Ramos (cell line): ENCODE data around the gene CTNNA2.
"Not testable (repeated sequence)": the region's sequence is repeated elsewhere in the genome, so short reads cannot be mapped to it uniquely, and the experiment has no call there.

Source experiments
- in situ Hi-C: fragments of 300-500 bp; cut with MboI; formaldehyde crosslinking; loops from one replicate; pipeline ENCODE4 v1.14.3; 2022; ENCODE audit warnings: low sequenced_read_pairs; ENCODE audit not compliant: unreplicated experiment

CTNNA2 gene

DNA sequence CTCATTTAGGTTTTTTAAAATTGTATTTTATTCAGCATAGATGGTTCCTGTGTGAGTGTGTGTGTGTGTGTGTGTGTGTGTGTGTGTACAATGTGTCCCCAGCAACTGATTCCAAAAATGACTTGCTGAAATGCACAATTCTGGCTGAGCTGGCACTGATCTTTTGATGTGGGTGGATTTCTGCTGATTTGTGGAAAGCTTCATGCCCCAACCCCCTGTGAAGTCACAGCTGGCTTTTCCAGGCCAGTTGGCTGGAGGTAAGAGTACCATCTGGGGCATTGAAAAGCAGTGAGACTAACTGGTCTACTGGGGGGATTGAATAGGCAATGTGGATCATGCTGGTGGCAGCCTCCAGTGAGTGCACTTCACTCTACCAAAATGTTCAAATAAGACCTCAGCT is 604.5 kb downstream of the CTNNA2 start:
- in situ Hi-C loops: no loop called here

DNA sequence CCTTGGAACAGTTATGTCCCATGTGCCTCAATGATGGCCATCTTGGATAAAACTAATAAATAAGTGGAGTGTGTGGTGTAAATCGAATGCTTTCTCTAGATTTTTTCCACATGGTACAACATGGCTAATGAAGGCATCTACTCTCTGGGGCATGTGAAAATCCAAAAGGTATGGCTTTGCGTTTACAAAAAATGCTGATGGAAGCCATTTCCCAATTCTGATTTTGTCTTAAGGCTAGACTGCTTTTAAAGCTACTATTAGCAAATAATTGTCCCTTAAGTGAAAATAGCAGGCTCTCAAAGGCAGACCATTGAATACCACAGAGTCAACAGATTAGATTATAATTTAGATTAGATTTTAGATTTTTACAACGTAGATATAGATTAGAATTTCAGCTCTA is 608.0 kb downstream of the CTNNA2 start:
- in situ Hi-C loops: no loop called here

DNA sequence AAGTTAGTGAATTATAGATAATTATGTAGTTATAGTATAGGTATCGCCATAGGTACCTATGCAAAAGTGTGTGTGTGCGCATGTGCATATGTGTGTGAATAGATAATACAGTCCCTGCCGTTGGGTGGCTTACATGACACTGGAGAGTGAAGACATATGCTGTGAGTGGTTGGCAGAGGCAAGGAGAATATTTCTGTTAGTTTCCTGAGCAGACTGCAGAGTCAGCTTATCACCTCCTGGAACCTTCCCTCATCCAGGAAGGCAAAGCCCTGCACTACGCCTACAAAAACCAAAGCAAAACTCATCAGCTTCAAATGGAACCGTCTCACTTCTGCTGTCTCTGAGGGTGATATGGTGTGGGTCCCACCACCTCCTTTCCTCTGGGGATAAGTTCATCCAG is 609.8 kb downstream of the CTNNA2 start:
- in situ Hi-C loops: no loop called here

DNA sequence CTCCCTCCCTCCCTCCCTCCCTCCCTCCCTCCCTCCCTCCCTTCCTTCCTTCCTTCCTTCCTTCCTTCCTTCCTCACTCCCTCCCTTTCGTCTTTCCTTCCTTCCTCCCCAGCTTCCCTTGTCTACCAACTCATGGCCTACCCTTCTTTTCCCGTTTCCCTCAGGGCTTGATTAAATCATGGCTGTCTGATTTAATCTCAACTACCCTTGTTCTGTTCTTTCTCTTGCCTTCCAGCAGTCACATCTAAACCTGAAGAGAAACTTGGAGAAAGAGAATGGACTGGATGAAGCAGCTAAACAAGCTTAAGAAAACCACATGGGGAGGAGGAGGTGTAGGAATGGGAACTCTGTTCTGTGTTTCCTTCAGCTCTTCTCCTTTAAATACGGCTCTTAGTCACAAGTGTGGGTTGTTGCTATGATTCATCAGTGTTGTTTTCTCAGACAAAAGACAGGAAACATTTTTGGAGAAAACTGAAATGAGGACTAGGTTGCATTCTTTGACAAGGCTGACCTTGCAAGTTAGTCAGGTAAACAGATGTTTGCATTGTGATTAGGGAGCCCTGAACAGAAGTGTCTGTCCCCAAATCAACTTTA is 613.8 kb downstream of the CTNNA2 start:
- in situ Hi-C loops: no loop called here

DNA sequence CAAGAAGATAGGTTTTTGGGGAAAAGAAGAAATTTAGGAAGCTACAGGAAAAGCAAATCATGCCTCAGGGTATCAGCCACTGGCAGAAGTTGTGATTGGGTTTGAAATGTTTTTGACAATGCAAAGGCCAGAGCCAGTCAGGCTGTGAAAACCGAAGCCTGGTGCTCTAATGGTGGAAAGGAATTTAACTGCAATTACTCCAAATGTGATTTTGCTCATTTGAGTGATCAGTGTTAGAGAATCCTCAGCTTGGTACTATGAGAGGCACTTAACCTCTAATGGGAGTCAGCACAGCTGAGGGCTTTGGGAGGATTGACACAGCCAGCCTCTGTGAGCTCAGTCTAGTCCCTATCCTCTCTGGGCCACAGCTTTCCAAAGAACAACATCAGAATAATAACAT is 615.2 kb downstream of the CTNNA2 start:
- in situ Hi-C loops: no loop called here

DNA sequence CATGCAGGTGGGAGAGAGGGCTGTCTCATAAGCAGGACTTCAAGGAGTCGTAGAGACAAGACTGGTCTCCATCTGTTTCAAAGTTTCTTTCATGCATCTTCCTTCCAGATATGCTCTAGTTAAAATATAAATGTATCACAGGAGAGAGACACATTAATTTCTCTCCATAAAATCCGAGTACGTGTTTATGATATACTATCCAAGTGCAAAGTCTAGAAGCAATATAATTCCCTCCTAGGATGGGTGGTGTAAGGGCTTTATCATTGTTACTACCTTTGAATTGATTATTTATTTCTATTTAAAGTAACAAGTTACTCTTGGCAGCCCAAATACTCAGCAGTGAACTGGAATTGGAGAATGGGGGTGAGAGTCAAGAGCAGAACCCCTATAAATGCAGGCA is 619.4 kb downstream of the CTNNA2 start:
- in situ Hi-C loops: no loop called here

DNA sequence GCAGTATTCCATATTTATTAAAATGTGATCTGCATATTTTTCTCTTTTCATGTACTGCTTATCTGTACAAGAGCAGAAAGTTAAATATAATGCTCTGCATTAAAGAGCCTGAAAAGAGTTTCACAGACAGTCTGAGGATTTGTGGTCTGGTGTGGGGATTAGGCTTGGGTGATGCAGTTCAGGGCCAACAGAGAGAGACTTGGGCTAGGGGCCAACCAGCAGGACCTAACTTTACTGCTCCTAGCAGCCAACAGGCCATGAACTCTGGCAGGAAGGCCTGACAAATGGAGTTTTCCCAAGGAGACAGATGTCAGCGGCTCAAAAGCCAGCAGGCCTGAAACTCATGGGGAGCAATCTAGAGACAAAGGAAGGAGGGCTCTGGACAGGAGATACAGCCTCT is 622.1 kb downstream of the CTNNA2 start:
- in situ Hi-C loops: no loop called here

DNA sequence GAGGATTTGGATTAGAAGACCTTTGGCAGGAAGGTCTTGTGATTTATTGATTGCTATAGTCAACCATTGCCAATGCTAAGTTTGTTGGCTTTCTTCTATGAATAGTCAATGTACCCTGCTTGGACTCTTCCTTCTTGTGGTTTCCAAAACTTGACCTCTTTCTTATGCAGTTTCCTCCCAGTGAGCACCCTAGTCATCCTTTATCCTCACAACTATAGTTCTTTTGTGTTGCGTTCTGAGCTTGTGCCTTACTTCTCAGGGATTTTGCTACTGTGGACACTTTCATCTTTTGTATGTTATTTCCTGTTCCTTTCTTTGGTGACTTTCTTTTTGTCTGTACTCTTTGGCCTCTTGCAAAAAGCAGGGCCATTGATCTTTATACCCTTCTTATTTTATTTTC is 623.5 kb downstream of the CTNNA2 start:
- in situ Hi-C loops: no loop called here

DNA sequence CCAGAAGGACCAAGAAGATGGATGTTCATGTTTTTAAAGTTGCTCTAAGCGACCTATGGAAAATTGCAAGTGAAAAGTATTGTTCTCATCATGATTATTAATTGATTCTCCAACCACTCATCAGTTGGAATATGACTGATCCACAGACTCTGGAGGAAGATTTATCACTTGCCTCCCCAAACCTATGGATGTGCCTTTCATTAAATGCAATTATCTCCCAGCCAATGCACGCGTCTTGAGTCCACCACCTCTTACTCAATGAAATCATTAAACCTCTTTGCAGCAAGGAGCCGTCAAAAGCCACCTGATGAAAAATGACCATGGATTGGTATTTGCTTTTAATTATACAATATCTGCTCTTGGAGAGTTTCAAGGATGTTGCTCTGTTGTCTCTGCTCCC is 626.1 kb downstream of the CTNNA2 start:
- in situ Hi-C loops: no loop called here

DNA sequence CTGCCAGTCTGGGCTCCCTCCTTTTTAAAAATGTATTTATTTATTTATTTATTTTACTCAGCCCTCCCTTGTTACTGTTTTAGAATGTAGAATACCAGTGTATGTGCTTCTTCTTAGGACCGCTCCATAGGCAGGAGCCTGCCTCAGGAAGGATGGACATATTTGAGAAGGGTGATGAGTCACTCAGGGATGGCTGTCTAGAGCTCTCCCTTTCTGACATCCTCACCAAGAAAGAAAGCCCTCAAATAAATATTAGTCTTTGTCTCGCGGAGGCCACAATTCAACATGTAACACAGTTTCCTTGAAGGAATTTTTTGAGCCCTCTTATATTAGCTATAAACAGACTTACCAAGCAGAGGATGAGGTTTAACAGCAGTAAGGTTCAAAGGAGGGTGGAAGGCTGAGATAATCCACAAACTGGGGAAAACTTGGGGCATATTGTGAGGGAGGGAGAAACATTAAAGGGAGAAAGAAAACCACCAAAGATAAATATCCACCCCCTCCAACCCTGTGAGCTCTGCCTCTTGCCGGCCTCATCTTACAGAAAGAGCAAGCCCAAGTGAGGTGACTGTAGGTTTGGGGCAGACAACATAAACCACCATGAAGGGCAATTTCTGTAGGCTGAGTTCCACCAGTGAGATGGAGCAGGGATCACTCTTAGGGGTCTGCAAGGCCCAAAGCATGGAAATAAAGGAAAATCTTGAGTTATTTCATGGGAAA is 628.3 kb downstream of the CTNNA2 start:
- in situ Hi-C loops: no loop called here

DNA sequence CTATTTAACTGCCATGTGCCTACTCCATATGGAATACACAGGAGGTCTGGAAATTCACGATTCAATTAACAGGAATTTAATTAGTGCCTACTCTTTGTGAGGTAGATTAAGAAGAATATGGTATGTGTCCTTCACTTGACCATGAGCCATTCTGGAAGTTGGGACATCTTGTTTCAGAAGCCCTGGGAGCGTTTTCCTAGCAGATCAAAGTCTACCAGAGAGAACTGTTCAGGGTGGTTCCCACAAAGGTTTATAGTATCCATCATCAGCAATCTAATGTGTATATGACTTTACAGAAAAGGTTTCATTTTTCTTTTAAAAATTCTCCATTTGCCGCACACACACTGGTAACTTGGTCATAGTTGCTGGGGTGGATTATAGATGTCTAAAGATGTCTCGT is 632.6 kb downstream of the CTNNA2 start:
- in situ Hi-C loops: no loop called here

DNA sequence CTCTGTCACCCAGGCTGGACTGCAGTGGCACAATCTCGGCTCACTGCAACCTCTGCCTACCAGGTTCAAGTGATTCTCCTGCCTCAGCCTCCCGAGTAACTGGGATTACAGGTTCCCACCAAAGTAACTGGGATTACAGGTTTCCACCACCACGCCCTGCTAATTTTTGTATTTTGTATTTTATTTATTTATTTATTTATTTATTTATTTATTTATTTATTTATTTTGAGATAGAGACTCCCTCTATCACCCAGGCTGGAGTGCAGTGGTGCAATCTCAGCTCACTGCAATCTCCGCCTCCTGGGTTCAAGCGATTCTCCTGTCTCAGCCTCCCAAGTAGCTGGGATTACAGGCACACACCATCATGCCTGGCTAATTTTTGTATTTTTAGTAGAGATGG is 633.9 kb downstream of the CTNNA2 start:
- in situ Hi-C loops: not testable (repeated sequence)

DNA sequence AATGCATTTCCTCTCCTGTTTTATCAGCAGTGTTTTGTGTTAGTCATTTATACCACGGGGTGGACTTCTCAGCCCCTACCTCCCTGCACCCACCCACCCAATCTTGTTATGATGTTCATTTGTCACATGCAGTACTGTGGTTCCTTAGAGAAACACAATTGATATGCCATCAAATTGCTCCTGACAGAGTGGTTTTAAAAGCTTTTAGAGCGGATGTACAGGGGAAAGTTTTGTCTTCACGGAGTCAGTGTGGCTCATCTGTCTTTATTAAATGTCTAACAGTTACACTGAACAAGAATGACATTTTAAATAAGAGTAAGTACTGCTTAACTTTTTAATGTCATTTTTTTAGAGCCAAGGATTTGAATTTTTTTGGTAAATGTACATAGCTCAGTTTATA is 634.8 kb downstream of the CTNNA2 start:
- in situ Hi-C loops: no loop called here

DNA sequence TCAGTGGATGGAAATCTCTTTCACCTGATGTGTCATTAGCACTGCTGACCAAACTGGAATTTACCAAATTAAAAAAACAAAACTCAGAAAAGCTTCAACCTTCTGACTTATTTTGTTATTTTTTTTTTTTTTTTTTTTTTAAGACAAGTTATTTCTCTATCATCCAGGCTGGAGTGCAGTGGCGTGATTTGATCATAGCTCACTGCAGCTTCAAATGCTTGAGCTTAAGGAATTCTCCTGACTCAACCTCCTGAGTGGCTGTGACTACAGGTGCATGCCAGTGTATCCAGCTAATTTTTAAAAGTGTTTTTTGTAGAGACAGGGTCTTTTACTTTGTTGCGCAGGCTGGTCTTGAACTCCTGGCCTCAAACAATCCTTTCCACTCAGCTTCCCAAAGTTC is 636.1 kb downstream of the CTNNA2 start:
- in situ Hi-C loops: no loop called here

DNA sequence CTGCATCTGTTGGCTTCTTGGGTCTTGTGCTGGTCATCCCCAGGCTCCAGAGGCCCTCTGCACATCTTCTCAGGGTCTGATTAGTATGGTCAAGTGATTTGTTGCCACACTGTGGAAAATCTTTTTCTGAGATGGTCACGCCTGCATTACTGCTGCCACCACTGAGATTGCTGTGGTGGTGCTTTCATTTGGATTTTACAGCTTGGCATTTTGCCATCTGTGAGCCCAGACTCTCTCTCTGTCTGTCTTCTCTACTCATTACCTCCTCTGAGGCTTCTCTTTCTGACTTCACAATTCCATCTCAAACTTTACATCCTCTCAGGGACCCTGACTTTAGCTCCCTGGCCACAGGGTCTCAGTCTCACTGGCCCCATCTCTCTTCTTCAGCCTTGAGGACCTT is 637.1 kb downstream of the CTNNA2 start:
- in situ Hi-C loops: no loop called here

DNA sequence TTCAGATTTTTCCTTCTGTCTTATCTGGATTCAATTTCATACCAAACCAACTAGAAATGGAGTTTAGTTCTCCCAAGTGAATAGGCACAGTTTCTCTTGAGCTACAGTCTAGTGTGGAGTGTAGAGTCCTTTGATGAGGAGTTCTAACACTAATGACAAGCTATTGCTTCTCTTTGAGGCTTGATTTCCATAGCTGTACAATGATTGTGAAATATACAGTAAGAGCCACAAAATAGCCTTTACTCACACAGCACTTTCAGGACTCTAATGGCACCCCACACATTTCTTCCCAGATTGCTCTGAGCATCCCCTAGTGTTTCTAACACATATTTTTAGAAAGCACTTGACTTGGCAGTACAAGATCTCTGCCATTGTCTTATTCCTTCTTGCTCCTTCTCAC is 638.4 kb downstream of the CTNNA2 start:
- in situ Hi-C loops: no loop called here

DNA sequence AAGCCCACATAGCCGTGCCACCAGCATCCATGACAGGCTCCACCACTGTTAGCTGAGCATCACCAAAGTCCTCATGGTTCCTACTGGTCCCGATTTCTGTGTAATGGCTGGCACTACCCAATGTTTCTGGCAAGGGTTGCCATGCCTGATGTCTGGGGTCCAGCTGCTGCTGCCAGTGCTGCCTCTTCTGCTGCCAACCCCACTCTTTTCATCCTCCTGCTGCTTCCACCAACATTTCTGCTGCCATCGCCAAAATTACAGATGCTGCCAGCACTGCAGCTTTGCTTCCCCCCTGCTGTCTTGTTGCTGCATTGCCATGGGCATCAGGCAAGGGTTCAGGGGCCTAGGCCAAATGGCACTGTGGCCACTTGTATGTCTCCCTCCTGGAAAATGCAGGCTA is 638.8 kb downstream of the CTNNA2 start:
- in situ Hi-C loops: no loop called here

DNA sequence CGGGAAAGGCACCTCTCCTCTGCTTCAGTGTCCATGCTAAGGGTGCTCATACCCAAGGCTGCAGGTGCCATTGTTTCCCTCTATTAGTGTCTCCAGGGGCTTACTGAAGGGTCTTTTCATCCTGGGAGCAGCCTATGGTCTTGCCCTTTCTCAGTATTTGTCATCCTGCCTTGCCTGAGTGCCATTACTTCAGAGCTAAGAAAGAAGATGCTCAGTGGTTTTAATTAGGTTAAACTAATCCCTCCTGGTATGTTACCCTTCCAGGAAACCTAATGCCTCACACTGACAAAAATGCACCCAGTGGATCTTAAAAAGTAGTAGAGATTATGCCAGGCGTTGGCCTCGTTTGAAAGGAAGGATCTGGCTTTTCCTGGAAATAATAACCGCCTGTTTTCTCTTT is 640.3 kb downstream of the CTNNA2 start:
- in situ Hi-C loops: no loop called here

DNA sequence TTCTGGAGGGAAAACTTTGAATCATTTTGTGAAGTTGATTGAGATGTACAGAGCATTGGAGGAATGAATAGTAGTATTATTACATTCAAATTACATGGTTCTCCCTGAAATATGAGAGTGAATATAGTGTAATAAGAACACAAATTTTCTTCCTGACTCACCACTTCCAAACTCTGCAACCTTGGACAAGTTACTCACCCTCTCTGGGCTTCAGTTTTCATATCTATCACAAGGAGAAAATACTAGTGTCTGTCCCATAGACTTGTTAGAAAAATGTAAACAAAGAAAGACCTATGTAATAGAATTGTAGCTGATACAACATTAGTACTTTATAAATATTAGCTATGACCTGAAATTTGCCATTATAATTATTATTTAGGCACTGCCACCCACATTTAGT is 640.9 kb downstream of the CTNNA2 start:
- in situ Hi-C loops: no loop called here

DNA sequence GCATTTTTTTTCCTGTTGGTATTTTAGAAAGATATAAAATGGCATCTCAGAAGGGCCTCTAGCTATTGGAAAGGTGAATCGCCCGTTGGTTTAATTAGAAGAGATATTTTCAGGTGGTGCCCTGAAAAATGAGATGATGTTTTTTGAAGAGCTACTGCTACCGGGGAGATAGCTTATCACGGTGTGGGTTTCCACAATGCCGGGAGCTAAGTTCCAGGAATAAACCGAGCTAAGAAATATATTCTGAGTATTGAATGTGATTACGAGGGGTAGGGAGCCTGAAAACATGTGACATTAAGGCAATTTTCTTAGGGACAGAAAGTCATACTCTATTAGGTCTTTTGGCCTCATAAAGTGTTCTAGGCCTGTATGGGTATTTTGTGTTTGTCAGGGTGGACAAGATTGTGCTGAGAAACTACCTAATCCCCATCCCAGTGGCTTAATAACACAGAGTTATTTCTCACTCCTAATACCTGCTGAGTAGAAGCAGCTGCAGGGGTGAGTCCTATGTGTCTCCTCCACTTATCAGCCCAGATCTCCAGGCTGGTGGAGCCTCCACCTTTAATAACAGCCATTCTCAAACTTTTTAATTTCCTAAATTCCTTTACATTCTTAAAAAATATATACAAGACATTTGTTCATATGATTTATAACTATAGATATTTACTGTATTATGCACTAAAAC is 641.5 kb downstream of the CTNNA2 start:
- in situ Hi-C loops: no loop called here

DNA sequence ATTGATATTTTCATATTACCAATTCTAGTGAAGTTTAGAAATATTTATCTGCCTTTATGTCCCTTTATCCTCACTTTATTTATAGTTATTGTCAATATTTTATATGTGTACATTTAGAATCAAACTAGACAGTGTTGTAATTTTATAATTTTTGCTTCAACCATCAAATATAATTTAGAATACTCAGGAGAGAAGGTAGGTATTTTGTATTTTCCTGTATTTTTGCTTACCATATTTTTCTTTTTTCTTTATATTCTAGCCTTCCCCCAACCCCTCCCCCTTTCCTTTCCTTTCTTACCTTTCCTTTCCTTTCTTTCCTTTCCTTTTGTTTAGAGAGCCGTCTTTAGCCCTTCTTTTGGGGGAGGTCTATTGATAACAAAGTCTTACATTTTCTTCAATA is 651.5 kb downstream of the CTNNA2 start:
- in situ Hi-C loops: no loop called here
